ENCODE results near the gene PRKG2. TPM values are rescaled to one million over a fixed set of nuclear protein-coding genes. Genes with fewer than 3 reads are reported as not detected.
"Not testable (repeated sequence)": the region's sequence is repeated elsewhere in the genome, so short reads cannot be mapped to it uniquely, and the experiment has no call there.

The PRKG2 gene
- total RNA-seq, 1 donor from 2014 or later: not detected

DNA sequence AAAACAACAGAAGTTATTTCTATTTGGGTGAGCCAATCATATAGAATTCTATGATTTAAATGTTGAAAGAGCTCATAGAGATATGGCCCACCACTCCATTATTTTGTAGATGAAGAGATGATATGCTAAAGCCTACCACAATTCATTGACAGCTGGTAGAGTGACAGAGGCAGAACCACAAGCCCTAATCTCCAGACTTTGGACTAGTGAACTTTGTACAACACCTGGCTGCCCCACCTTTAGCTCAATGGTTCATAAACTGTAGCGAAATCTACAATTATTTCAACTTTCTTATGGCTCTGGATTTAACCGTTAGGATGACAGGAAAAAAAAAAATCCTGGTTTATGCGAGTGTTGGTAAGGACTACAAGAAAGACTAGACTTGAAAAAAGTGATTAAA, 50.9 kb downstream of the PRKG2 start:
- no peak for DNase-seq (ENCODE audit: low spot score)
- no peak for ATAC-seq

DNA sequence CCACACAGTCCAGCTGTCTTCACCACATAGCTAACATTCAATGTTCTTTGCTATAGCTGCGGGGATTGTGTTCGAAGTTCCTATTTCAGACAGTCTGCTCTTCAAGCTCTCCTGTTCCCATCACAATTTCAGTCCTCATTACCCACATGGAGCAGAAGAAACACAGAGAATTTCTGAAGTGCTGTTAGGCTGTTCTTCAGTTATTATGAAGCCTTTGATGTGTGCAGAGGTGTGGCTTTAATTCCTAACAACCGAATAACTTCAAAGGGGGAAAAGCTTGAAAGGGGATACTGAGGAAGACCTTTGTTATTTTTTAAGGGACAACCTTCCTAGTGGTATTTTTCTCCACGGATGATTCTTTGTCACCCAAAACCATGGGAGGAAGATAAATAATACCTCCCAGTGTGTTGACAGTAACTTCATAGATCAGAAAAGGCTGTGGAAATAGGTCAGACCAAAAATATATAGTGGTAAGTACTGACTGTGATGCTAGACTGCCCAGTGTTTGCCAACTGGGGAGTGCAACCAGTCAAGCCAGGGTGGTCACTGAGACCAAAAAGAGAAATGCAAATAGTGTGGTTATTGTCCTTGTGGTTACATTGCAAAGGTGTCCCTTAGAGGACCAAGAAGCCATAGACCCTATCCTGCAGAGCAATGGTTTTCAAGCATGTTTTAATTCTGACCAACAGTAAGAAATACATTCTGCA, 52.1 kb downstream of the PRKG2 start:
- DNase-seq (ENCODE audit: low spot score) (no peak), ATAC-seq (no peak)

DNA sequence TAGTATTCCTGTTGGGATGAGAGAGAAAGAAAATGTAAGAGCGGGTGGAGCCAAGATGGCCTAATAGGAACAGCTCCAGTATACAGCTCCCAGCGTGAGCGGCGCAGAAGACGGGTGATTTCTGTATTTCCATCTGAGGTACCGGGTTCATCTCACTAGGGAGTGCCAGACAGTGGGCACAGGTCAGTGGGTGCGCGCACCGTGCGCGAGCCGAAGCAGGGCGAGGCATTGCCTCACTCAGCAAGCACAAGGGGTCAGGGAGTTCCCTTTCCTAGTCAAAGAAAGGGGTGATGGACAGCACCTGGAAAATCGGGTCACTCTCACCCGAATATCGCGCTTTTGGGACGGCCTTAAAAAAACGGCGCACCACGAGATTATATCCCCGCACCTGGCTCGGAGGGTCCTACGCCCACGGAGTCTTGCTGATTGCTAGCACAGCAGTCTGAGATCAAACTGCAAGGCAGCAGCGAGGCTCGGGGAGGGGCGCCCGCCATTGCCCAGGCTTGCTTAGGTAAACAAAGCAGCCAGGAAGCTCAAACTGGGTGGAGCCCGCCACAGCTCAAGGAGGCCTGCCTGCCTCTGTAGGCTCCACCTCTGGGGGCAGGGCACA, 61.2 kb downstream of the PRKG2 start:
- ATAC-seq; DNase-seq (ENCODE audit: low spot score): not testable (repeated sequence)

DNA sequence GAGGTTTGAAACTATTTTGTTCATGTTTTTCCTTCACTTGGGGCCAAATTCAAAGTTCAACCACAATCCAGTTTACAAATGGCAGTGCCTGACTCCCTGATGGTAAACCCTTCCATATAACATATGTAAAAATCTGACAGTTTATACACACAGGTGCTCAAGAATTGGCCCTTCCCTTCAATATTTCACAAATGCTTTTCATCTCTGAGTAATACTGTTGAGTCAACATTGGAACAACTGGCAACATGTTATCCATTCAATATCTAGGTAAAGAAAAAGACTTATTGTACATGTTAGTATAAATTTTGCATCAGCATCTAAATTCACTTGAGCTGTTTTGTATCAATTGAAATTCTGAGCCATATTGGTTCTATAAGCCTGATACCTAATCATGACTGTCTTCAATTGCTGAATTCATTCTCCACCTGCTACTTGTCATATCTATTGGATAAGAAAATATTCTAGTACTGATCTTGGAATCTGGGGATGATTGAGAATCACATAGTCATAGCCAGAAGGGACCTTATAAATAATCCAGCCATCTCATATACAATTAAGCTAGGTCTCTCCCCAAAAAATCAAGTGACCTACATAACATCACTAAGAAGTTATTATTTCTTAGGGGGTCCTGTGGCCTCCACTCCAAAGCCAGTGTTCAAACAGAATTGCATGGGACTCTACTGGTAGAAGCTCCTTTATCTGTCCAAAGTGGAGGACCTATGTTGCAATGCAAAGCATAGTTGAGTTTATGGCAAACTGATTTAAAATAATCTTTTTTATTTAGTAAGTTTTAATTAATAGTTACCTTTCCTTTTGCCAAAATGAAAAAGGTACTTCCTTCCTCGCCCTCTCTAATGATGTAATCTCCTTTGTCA, 61.9 kb downstream of the PRKG2 start:
- DNase-seq (ENCODE audit: low spot score) (no peak), ATAC-seq (no peak)

DNA sequence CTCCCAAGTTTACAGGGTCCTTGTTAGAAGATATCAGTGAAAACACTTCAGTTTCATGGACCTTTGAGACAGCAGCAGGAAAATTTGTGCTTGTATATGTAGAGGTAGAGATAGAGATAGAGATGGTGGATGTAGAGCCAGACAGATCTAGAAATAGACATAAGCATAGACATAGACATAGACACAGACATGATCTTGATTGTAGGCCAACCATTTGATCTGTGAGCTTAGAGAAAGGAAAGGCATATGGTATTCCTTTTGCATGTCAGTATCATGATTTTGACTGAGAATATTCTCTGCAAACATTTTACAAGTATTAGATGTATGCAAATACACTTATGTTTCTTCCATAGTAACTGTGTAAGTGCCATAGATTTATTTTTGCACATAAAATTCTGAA, 65.0 kb downstream of the PRKG2 start:
- DNase-seq (ENCODE audit: low spot score): no peak
- no peak for ATAC-seq

DNA sequence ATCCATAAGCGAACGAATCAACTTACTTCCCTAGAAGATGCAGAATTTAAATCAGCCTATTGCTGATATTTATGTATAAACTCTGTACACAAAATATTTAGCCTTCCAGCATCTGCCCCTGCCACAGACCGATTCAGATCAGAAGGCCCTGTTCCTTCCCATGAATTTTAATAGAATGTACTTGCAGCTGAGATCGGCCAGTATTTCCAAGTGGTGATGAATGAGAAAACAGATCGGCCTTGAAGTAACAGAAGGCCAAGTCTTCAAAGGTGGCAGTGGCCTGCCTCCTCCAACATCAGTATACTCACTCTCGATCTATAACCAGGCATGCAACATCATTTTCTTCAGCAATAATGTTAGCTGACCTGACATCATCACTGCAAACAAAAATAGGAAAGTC, 66.4 kb downstream of the PRKG2 start:
- ATAC-seq (no peak), DNase-seq (ENCODE audit: low spot score) (no peak)

DNA sequence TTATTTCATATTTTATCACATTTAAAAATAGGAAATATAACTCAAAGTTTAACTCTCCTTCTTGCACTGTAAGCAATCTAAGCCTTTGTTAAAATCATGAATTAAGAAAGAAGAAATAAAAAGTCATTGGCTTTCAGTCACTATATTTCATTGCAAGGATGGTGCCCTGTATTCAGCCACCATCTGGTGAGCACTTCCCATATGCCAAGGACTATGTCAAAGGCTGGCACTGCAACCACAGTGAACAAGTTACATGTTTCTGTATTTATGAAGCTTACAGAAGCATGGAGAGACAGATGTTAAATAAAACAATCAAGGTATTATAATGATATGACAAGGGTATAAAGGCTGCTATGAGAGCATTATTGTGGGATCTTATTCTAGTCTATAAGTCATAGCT, 68.6 kb downstream of the PRKG2 start:
- DNase-seq (ENCODE audit: low spot score): no peak
- no peak for ATAC-seq

DNA sequence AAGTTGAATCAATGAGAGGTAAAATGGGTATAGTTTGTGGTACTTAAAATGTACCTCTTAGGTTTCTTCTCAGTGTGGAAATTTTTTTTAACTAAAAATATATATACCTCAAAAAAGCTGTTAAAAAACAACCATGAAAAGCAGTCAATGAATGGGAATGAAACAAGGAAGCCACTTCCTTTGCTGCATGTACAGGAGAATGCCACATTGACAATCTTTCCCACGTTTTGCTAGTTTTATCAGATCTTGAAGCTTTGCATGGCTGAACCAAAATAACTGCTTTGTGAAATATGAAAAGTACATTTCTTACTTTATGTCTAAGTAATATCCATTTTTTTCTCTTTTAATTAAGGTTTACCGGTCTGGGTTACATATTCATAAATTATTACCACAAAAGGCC, 71.8 kb downstream of the PRKG2 start:
- DNase-seq (ENCODE audit: low spot score) (no peak), ATAC-seq (no peak)

DNA sequence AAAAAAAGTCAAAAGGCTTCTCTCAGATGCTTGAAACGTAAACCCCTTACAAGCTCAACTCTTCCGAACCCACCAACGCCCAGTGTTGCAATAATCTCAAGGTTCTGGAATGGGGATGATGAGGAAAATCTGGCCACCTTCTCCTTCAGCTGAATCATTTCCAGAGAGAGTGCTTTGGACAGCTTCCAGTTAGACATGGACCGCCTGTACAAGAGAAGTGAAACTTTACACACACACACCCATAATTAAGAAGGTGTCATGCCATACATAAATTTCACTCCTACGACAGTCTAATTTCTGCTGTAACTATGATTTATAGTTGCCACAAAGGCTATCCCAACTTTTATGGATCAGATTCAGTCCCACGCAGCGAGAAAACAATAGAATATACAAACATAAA, 72.3 kb downstream of the PRKG2 start:
- DNase-seq (ENCODE audit: low spot score) (no peak), ATAC-seq (no peak)

DNA sequence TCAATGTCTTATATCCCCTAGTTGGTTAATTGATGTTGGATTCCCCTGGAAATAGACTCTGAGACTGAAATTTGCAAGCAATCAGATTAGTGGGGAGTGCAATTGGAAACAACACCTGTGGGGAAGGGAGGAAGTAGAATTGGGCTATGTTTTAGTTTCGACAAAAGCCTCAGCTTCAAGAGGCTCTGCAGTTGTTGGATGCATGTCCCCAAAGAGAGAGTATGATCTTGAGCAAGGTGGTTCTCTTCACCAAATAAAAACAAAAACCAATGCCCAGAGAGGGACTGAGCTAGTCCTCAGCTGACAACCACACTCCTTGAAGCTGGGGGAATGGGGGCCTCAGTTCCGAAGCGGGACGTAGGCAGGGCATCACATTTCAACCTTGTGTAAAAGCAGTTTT, 77.1 kb downstream of the PRKG2 start:
- ATAC-seq (no peak), DNase-seq (ENCODE audit: low spot score) (no peak)

DNA sequence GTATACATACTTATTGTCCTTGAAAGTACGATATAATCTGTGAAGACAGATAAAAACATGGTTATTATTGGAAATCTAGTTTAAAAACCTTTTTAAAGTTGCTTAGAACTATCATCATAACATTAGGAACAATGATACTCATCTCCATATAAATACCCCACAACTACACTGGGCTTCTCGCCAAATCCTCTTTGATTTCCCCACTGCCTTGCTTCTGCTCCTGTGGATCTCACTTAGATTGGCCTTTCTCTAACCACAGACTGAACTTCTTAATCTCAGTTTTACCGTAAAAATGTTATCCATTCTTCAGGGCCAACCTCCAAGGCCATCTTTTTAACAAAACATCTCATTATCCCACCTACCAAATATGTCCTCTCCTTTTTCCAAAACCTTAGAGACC, 77.6 kb downstream of the PRKG2 start:
- ATAC-seq: no peak
- no peak for DNase-seq (ENCODE audit: low spot score)

DNA sequence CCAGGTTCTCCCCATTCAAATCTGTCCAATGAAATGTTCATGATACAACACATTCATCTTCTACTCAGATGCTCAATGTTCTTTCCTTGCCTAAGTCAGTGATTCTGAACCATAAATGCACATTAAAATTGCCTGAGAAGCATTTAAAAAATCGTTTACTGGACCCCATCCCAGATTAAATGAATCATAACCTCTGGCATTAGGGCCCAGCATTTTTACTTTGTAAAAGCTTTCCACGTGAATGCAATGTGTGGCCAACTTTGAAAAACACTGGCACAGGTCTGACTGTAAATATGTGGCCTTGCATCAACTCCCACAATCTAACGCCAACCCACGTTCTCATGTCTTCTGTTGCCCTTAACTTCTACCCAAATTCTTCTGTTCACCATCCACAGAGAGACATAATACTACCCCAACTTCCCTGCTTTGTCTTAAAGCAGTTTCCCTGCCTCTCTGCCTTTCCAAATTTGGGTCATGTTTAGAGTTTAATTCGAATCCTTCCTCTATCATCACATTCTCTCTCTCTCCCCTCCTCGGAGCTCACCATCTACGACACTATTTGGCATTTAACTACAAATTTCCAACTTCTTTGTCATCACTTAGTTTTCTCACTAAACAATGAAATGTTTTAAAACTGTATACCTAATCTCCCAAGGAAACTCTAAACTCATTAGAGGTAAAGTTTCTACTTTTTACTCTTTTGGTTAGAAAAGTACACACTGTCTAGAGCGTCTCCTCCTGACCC, 78.7 kb downstream of the PRKG2 start:
- DNase-seq (ENCODE audit: low spot score) (no peak), ATAC-seq (no peak)

DNA sequence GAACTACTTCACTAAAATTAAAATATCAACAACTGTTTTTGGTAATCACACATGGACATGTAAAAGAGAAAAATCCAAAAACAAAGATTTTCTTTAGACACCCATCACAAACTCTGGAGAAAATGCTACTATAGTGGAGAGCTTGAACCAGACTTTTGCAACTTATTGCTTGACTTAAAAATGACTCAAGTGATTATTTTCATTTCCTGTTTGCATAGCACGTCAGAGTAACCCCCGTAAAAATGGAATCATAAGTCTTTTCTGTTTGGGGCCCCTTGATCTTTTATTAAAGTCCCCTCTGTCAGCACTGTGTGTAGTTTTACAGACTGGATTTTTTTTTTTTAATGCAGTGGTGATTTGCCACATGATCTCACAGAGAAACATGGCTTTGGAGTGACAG, 79.5 kb downstream of the PRKG2 start:
- DNase-seq (ENCODE audit: low spot score): no peak
- no peak for ATAC-seq

DNA sequence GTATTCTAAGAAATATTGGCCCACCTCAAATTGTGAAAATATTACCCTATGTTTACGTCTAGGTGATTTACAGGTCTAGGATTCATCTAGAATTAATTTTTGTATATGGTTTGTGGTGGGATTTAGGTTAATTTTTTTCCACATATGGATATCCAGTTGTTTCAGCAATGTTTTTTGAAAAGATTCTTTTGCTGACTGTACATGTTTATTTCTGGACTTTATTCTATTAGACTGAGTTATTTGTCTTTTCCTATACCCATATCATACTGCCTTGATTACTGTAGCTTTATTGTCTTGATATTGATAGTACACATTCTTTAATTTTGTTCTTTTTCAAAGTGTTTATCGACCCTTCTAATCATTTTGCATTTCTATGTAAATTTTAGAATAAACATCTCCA, 83.5 kb downstream of the PRKG2 start:
- DNase-seq (ENCODE audit: low spot score) (no peak), ATAC-seq (no peak)

DNA sequence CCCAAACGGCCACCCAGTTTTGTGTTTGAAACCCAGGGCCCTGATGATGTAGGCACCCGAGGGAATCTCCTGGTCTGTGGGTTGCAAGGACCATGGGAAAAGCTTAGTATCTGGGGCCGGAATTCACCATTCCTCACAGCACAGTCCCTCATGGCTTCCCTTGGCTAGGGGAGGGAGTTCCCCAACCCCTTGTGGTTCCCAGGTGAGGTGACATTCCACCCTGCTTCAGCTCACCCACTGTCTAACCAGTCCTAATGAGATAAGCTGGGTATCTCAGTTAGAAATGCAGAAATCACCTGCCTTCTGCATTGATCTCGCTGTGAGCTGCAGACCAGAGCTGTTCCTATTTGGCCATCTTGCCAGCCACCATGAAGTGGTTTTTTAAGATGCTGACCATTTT, 84.0 kb downstream of the PRKG2 start:
- DNase-seq (ENCODE audit: low spot score) (no peak), ATAC-seq (no peak)

DNA sequence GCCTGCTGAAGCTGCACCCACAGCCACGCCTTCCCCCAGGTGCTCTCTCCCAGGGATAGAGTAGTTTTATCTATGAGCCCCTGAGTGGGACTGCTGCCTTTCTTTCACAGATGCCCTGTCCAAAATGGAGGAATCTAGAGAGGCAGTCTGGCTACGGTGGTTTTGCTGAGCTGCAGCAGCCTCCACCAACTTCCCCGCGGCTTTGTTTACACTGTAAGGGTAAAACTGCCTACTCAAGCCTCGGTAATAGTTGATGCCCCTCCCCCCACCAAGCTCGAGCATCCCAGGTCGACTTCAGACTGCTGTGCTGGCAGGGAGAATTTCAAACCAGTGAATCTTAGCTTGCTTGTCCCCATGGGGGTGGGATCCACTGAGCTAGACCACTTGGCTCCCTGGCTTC, 84.5 kb downstream of the PRKG2 start:
- no peak for ATAC-seq
- no peak for DNase-seq (ENCODE audit: low spot score)

DNA sequence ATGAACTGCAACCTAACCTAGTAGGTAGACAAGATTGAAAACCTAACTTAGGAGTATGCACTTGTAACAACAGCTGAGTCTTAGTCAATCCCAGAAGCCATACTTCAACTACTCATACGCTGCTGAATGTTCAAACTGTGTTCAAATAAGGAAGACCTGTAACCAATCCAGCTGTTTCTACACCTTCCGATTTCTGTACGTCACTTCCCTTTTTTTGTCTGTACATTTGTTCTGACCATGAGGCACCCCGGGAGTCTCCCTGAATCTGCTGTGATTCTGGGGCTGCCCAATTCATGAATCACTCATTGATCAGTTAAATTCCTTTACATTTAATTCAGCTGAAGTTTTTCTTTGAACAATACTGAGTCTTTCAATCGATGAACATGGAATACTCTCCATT, 95.0 kb downstream of the PRKG2 start:
- DNase-seq (ENCODE audit: low spot score): no peak

DNA sequence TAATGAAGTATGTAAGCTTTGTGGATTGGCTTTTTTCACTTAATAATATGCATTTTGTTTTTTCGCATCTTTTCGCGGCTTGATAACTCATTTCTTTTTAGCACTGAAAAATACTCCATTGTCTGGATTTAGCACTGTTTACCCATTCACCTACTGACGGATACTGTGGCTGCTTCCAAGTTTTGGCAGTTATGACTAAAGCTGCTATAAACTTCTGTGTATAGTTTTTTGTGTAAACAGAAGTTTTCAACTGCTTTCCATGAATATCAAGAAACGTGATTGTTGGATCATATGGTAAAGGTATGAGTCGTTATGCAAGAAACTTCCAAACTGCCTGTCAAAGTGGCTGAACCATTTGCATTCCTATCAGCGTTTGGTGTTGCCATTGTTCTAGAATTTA, 96.9 kb downstream of the PRKG2 start:
- DNase-seq (ENCODE audit: low spot score): no peak
- ATAC-seq: no peak

More for the DNA sequence above, 95.0 kb downstream of the PRKG2 start:
- ATAC-seq: no peak

DNA sequence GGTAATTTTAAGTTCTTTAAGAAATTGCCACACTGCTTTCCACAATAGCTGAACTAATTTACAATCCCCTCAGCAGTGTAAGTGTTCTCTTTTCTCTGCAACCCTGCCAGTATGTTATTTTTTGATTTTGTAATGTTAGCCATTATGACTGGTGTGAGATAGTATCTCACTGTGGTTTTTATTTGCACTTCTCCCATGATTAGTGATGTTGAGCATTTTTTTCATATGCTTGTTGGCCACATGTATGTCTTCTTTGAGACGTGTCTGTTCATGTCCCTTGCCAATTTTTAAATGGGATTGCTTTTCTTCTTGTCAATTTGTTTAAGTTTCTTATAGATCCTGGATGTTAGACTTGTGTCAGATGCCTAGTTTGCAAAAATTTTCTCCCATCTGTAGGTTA, 98.5 kb downstream of the PRKG2 start:
- DNase-seq (ENCODE audit: low spot score) (no peak), ATAC-seq (no peak)

DNA sequence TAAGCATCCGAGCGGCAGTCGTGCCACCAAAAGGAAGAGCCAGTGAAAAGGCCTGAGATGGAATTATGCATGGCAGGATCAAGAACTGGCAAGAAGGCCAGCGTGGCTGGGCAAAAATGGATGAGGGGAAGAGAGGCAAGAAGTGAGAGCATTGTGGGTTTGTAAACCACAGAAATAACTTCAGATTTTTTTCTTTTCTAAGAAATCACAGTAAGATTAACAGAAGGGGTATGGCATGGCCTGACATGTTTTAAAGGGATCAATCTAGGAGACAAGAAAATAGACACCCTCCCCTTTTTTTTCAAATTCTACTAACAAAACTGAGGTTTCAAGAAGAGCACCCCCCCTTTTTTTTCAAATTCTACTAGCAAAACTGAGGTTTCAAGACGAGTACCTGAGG, 102.0 kb downstream of the PRKG2 start:
- ATAC-seq: no peak
- DNase-seq (ENCODE audit: low spot score): no peak

DNA sequence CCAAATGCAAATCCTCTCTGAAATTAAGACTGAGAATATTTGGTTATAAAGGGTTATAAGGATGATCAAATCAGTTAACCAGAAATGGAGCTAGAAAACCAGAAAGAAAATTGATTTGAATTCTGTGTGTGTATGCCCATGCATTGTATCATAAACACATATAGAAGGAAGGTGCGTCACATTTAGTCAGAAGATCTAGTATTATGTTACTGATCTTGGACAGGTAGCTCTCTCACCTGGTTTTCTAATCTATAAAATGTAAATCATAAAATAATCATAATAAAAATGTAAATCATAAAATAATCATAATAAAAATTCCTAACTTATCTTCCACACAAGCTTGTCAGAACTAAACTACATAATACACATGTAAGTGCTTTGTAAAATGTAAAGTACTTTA, 105.7 kb downstream of the PRKG2 start:
- DNase-seq (ENCODE audit: low spot score): no peak

More for the DNA sequence above, 105.7 kb downstream of the PRKG2 start:
- no peak for ATAC-seq

Measured in left lobe of liver (tissue), 2 donors.